ENCODE data around the gene CHURC1. TPM values are rescaled to one million over a fixed set of nuclear protein-coding genes. Genes with fewer than 3 reads are reported as not detected.

CHURC1 gene
- total and polyA plus RNA-seq, 2 of the 8 experiments (the other 6 are each of a cell fraction or from before 2014, with no cell fraction given), result 50.2 to 59.3 TPM

DNA sequence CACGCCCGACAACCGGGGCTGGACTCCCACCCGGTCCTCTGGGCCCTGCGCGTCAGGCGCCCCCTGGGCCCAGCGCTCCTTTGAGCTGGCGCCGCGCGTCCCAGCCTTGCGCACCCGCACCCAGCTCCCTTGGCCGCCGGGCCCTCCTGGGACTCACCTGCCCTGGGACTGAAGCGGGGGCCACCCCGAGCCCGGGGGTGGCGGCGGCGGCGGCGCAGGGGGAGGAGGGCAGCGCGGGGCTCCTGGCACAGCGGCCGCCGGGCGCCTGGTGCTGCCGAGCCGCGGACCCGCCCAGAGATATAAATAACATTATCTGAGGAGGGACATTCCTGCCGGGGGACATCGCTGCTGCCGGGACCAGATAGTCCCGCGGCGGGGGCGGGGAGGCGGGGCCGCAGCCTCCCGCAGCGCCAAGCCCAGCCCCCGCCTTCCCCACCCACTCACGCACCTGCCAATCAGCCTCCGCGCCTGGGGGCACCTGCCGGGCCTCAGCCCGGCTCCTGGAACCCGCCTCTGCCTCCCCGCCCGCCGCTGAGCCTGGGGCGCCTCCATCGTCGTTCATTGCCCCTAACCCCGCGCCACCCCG is 34.5 kb upstream of the CHURC1 start, which contains the start of gene SPTB:
Gene SPTB, minus strand, starts transcription at position 273 of the 586 bp plus-strand sequence. CDS start 56,813 bp downstream, outside the sequence.
- Histone ChIP-seq H3K79me1 (ENCODE audit: low read depth, low read length) (no peaks in the 10 kb centered on the region), H3K79me2 (ENCODE audit: control insufficient read depth in 1 of 2, insufficient read depth in 2 of 2, low read length in 2 of 2) (no peaks in the 10 kb centered on the region), H2BK20ac (ENCODE audit: low read length) (no peak within 1 kb of the TSS), H3K4me3 (ENCODE audit: extremely low read depth in 1 of 4, insufficient read depth in 2 of 4, low read depth in 3 of 4, low read length in 4 of 4) (peak within 1 kb of the TSS; percentile 56 to 82 (median 66)), H3K18ac (ENCODE audit: extremely low read depth, low read length) (no peak within 1 kb of the TSS; the same call in none of the 2 replicates), H3K27me3 (replicated peaks in 1 of 4; ENCODE audit: control insufficient read depth in 3 of 4, extremely low read depth in 1 of 4, insufficient read depth in 3 of 4, low read length in 3 of 4) (peaks cover 0 to 34% (median 24%) of the 10 kb centered on the region in 4 experiments; a peak in 6 of 7 replicates), H3K14ac (ENCODE audit: insufficient read length) (no peak within 1 kb of the TSS), H2BK15ac (ENCODE audit: low read length) (0 out of 2 replicates have a peak within 1 kb of the TSS, but pooled peaks have one; percentile 53), H4K20me1 (replicated peaks in 1 of 2; ENCODE audit: control insufficient read depth in 1 of 2, insufficient read depth in 2 of 2, low read length in 2 of 2) (no peaks in the 10 kb centered on the region), H2AFZ (ENCODE audit: low read length) (peak within 1 kb of the TSS; percentile 89), H2BK12ac (ENCODE audit: low read depth, low read length) (no peak within 1 kb of the TSS), H4K91ac (replicated peaks; ENCODE audit: insufficient read length, low read length) (peak within 1 kb of the TSS; percentile 22), H3K36me3 (ENCODE audit: control insufficient read depth in 2 of 4, insufficient read depth in 4 of 4, low read length in 3 of 4) (no peaks in the 10 kb centered on the region), H4K8ac (ENCODE audit: extremely low read depth, insufficient read depth, low read length) (no peak within 1 kb of the TSS; the same call in none of the 2 replicates), H3K9me3 (ENCODE audit: insufficient read depth in 2 of 2, low read depth in 1 of 2, low read length in 1 of 2) (no peaks in the 10 kb centered on the region), H2AK5ac (ENCODE audit: low read depth, low read length) (no peak within 1 kb of the TSS), H2BK5ac (ENCODE audit: low read depth, low read length) (peak within 1 kb of the TSS; percentile 24; the same call in 1 of the 2 replicates), H3K9ac (replicated peaks in 1 of 4; ENCODE audit: extremely low read depth in 1 of 4, low read depth in 3 of 4, low read length in 3 of 4) (peak within 1 kb of the TSS in 3 of 4 experiments; percentile 36 to 72 (median 55); a peak in 5 of 7 replicates), H3K4me2 (ENCODE audit: insufficient read depth in 1 of 2, low read depth in 2 of 2, low read length in 2 of 2) (peak within 1 kb of the TSS; percentile 98 to 99), H3K27ac (ENCODE audit: low read depth, low read length) (no peak within 1 kb of the TSS), H3K23ac (ENCODE audit: insufficient read length) (no peak within 1 kb of the TSS), H3K56ac (replicated peaks; ENCODE audit: insufficient read length, low read depth, low read length) (no peak within 1 kb of the TSS), H4K5ac (ENCODE audit: insufficient read length, low read depth, low read length) (no peak within 1 kb of the TSS), H3K4ac (replicated peaks; ENCODE audit: insufficient read length, low read depth, low read length) (no peak within 1 kb of the TSS), H3K23me2 (ENCODE audit: low read depth, low read length) (peaks cover 8% of the 10 kb centered on the region; the same call in 1 of the 2 replicates), H3K4me1 (replicated peaks in 1 of 4; ENCODE audit: control insufficient read depth in 3 of 4, insufficient read depth in 4 of 4, low read length in 3 of 4) (peaks cover 0 to 3% (median 1%) of the 10 kb centered on the region in 4 experiments; a peak in 5 of 7 replicates), H2BK120ac (replicated peaks; ENCODE audit: low read depth, low read length) (no peak within 1 kb of the TSS)
- ChIA-PET POLR2A (ENCODE audit: partially characterized antibody) (interaction anchor here (0.9 to 1.3 kb wide), 2 partner anchors 10 to 14 kb away, joined by 5 to 6 read pairs; no protein-coding TSS in a partner anchor), CTCF (ENCODE audit: partially characterized antibody) (interaction anchor here (0.8 to 9.1 kb wide), 18 partner anchors 8 to 141 kb away, joined by 3 to 97 read pairs (median 8); no protein-coding TSS in a partner anchor)
- peak in 1 of 2 experiments; percentile 73 for DNase-seq (ENCODE audit: low read depth in 1 of 2, low spot score in 2 of 2)
- FAIRE-seq, result no peak
- WGBS, 2 experiments (ENCODE audit: extremely low coverage in 1 of 2, insufficient coverage in 1 of 2, insufficient read length in 1 of 2, insufficient replicate concordance in 2 of 2, low coverage in 1 of 2, low lambda C conversion rate in 2 of 2, missing lambda C conversion rate in 1 of 2), result 5% methylated on average over 32 of the region's 61 CpGs; no CpG with 5 or more reads in 1 of the 2 experiments
- TF ChIP-seq EGR1 (IDR thresholded peaks at IDR 0.05; ENCODE audit: borderline replicate concordance, low read depth, low read length) (peak; percentile 76; the same call in 1 of the 2 replicates), TBP (IDR thresholded peaks at IDR 0.05; ENCODE audit: low read depth, low read length) (no peak), RBBP5 (IDR thresholded peaks at IDR 0.05; ENCODE audit: borderline replicate concordance, low read depth, low read length) (no peak), CEBPB (IDR thresholded peaks at IDR 0.05; ENCODE audit: low read depth, low read length) (no peak), SIRT6 (IDR thresholded peaks at IDR 0.05; ENCODE audit: low read length) (no peak), CTBP2 (IDR thresholded peaks at IDR 0.05; ENCODE audit: borderline replicate concordance, insufficient read depth, insufficient read length, low read length) (no peak), CREB1 (IDR thresholded peaks at IDR 0.05) (no peak), FOSL1 (IDR thresholded peaks at IDR 0.05; ENCODE audit: insufficient read depth, low read depth, low read length) (no peak), SRF (IDR thresholded peaks at IDR 0.05; ENCODE audit: low read depth, low read length) (no peak)
- TF ChIP-seq, protein P1, sequence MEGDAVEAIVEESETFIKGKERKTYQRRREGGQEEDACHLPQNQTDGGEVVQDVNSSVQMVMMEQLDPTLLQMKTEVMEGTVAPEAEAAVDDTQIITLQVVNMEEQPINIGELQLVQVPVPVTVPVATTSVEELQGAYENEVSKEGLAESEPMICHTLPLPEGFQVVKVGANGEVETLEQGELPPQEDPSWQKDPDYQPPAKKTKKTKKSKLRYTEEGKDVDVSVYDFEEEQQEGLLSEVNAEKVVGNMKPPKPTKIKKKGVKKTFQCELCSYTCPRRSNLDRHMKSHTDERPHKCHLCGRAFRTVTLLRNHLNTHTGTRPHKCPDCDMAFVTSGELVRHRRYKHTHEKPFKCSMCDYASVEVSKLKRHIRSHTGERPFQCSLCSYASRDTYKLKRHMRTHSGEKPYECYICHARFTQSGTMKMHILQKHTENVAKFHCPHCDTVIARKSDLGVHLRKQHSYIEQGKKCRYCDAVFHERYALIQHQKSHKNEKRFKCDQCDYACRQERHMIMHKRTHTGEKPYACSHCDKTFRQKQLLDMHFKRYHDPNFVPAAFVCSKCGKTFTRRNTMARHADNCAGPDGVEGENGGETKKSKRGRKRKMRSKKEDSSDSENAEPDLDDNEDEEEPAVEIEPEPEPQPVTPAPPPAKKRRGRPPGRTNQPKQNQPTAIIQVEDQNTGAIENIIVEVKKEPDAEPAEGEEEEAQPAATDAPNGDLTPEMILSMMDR (IDR thresholded peaks at IDR 0.05; ENCODE audit: control extremely low read depth in 1 of 3, insufficient read depth in 1 of 3, low read depth in 1 of 3, low read length in 3 of 3), result no peak
